NCI-H1092 (cell line): ENCODE measurements around the gene VIPR2.

Experiments
- DNase-seq: peaks from one replicate; lab custom pipeline; 2025; lab: John Stamatoyannopoulos, UW

The VIPR2 gene

GRCh38 chr7:159040912-159041711, 103.6 kb downstream of the VIPR2 start:
- DNase-seq: no peak

GRCh38 chr7:159040146-159040545, 104.5 kb downstream of the VIPR2 start:
- DNase-seq: no peak

DNA sequence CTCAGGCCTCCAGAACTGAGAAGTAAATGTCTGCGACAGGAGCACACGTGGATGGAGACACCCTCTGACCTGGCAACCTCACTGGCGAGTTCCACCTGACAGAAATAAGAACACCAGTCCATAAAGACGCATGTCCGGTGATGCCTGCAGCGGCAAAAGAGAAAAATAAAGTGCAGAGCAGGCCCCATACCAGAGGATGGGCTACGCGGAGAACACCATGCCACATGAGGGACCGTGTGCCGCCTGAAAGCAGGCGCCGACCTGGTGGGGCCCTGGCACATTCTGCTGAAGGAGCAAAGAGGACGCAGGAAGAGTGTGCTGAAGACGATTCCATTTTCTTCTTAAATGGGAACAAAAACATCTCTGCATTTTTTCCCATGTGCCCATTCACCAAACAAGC, 105.0 kb downstream of the VIPR2 start:
- no peak for DNase-seq

DNA sequence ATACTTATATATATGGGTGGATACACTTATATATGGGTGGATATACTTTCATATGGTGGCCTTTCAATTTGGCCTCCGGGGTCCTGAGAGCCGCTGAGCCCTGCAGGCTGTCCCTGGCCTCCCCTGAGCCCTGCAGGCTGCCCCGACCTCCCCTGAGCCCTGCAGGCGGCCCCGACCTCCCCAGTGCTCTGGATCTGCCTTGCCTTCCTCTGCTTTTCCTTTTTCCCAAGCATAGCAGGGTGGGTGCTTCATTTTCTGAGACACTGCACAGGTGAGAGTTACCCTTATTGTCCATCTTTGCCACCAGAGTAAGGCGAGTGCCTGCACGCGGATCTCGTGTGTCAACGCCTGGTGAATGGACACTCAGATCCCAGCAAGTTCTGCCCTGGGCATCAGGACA, 106.6 kb downstream of the VIPR2 start:
- DNase-seq: no peak

DNA sequence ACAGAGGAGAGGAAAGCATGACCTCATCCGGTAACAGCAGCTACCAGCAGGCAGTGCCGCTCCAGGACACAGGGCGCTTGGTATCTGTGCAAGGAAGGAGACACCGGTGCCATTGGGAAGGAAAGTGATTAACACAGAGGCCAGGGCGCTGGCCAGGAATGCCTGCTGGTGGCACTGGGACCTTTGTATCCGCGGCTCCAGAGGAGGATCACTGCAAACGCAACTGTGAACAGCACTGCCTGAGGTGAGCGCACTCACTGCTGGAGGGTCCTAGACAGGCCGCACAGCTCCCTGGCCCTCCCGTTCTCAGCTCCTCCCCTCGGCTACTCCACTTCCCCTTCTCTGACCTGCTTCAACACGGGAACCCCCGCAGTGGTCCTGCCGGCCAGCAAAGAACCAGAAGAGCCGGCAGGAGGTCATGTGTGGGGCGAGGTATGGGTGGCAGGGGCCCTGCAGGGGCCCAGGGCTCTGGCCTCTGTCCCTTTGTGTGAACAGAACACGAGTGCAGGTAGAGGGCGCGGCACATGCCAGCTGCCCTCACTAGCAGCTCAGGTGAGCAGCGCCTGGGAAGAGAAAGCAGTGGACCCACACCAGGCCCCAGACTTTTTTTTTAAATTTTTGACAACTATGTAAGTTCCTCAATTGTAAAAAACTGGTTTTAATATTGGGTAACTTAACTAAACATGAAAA, 107.6 kb downstream of the VIPR2 start:
- no peak for DNase-seq

DNA sequence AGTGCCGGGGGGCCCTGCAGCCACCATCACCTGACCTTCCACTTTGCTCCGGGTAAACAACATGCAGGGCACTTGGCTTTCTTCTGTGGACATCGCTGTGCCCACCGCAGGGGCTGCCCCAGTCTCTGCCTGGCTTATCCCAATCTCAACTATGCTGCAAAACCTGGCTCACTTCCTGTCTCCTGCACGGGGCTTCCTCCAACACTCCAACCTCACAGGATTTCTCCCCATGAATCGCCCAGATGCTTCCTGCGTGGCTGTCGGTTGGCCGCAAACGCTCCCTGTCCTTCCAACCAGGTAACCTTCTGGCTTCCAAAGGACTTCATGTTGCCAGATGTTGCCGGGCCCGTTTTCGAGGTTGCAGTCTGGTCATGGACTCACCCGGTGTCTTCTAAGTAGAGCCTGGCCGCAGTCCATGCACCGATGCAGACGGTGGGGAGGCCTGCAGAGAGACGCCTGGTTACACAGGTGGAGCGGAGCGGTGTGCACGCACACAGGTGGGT, 109.0 kb downstream of the VIPR2 start:
- DNase-seq: no peak

DNA sequence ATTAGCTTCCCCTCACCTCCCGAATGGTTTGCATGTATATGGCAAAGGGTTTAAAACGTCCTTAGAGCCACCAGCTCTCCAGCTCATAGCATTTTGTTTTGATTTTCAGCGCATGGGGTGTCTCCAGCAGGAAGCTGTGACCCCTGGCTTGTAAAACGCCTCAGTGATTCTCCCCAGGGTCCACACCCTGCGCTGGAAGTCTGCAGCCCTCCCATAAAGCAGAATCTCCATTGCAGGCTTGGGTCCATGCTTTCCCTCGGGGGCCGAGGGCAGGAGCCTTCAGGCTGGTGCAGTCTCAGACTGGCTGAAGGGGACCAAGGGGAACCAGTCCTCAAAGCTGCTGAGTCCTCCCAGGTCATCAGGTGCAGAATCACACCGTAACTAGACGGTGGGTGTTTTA, 109.7 kb downstream of the VIPR2 start:
- DNase-seq: no peak

- no peak for DNase-seq
These were observed 110.3 kb downstream of the VIPR2 start for GRCh38 chr7:159034394-159034793.

DNA sequence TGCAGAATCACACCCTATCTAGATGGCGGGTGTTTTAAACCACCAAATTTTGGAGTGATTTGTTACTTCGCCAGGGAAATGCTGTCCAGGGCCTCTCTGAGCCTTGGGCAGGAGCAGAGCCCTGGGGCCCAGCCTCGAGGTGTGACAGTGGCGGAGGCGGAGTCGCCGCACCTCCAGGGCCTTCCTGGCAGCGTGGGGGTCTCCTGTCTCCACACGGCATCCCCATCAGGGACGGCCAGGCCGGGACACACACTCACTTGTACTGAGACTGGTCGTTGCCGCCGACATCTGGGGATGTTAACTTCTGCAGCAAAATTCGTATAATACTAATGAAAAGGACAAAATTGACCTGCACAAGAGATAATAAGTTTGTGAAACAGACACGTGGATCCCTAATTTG, 110.7 kb downstream of the VIPR2 start:
- no peak for DNase-seq

DNA sequence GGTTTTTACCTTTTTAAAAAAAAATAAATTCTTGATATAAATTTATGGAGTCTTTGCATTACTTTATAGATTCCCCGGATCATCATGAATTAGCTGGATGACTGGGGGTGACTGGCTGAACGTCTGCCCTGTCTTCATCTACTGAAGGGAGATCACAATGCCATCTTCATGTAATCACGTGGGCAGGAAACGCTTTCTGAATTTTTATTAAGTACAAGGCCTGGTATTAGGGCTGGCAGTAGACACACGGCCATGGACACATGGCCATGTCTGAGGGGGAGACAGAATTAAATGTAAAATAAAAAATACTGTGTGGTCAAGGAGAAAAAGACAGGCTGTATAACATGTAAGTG, 111.2 kb downstream of the VIPR2 start:
- DNase-seq: no peak

GRCh38 chr7:159032753-159033472, 111.8 kb downstream of the VIPR2 start:
- DNase-seq: no peak

GRCh38 chr7:159032322-159032721, 112.3 kb downstream of the VIPR2 start:
- DNase-seq: no peak

GRCh38 chr7:159031750-159032149, 112.9 kb downstream of the VIPR2 start:
- DNase-seq: no peak

DNA sequence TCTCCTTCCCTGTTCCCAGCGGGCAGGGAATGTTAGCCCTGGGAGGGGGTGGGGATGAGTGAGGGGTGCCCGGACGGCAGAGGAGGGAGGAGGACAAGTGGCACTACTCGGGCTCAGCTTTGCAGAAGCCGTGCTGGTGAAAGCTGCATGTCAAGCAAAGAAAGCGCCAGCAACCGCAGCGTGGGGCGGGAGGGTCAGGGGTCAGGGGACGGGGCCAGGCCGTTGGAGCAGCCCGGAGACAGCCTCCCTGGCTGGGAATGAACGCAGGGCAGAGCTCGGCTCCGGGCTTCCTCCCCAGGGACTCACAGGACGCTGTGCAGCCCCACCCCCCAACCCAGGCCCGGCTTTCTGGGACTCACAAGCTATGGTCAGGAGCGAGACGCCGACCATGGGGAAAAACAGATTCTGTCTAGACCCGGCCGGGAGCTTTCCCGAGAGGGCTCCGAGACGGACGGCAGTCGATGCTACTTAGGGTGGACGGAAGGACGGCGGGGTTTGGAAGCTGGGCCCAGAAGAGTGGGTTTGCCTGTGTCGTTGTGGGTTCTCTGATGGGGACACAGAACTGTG, 113.4 kb downstream of the VIPR2 start:
- DNase-seq: no peak

DNA sequence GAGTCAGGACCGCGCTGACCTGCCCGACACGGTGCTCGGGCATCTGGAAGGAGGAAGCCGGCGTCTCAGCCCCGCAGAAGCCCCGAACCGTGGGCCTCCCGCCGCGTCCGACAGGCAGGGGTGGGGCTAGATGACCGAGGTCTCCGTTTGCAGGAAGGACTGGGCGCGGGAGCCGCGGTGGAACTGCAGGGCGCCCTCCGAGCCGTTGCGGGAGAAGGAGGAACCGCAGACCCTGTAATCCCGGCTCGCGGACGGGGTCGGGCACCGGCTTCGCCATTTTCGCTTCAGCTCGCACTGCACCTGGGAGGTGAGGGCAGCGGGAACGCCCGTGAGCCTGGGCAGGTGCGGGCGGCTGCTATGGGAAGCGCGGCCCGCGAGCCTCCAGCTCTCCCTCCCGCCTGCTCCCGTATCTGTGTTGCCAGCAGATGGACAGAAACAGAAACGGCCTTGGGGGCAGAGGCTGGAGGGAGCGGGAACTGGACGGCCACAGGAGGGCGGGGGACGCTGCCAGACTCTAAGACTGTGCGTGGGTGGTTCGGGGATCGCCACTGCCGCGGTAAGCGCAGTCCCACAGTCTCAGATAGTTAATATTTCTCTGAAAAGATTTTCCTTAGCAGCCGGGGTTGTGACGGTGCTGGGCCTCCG, 114.1 kb downstream of the VIPR2 start:
- peak; percentile 66 for DNase-seq

DNA sequence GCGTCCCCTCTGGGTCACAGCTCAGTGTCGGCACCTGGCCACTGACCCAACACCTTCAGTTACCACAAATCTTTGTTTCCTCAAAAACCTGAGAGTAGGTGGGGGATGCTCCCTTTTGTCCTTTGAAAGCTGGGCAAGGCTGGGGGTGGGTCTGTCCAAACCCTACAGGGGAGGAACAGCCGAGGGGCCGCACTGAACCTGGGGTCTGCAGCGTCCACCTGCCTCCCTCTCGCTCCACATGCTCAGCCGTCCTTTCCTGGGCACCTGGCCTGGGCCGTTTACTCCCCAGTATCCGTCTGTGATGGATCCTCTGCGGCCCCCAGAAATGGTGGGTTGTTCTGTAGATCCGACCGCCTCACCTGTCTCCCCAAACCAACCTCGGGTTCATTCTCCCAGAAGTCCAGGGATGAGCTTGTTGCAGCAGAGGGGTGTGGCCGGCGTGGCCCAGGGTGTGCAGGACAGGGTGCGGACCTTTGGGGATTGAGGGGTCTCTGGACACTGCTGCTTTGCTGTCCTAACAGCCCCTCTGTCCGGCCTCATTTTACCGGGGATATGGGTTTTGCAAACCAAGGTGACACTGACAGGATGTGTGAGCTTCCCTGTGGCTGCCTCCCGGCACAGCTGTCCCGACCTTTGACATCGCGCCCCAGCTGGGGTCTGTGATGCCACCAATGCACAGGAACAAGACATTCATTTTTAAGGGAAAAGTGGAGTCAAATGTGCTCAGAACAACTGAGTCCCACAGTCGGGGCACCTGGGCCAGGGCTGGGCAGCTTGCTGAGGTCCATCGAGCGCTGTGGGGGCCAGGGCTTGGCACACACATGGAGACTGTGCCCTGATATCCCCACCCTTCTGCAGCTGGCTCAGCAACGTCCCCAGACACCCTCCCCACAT, 115.9 kb downstream of the VIPR2 start:
- no peak for DNase-seq

- peak; percentile 16 for DNase-seq
These were observed 116.7 kb downstream of the VIPR2 start for GRCh38 chr7:159027789-159028507.

DNA sequence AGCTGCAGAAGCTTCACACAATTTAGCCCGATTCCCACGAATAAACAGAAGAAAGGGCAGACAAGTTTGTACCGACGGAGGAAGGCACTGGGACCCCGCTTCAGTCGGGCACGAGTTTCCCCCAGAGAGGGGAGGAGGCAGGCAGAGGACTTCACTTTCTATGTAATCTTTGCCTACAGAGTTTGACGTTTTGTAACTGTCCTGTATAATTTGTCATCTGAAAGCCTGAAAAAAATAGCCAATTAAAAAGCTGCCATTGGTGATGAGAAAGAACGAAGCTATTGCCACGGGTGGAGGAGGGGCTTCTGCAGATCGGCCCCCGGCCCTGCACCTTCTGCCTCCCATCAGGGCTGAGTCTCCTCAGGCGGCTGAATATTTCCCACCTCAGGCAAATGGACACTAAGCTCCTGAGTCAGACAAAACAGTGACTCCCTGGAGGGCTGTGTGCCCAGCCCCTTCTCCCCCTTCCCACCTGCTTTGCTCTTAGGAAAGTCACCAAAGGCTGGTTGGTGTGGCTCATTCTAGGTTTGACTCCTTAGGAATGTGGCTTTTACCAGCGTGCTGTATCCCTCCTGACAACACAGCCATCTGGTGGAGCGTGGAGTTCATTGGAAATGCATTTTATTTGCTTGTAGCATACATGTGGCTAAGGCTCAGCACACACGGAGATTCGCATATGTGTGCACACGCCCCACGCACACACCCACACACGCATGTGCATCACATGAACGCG, 117.4 kb downstream of the VIPR2 start:
- no peak for DNase-seq

GRCh38 chr7:159026271-159027055, 118.2 kb downstream of the VIPR2 start:
- no peak for DNase-seq
